Gastroesophageal sphincter (tissue), 4 donors: ENCODE data around the gene PARD3B. TPM values are rescaled to one million over a fixed set of nuclear protein-coding genes. Genes with fewer than 3 reads are reported as not detected.

Experiments
- ATAC-seq: fragments of 150-250 bp; one replicate; pipeline ENCODE4 v1.9.1; 2016; ENCODE audit warnings: mild to moderate bottlenecking, moderate library complexity
- H3K27ac ChIP-seq, 4 donors: fragments of 200-600 bp; sonication (generic) in 3 of 4; 1 replicate in 3 of 4; 2 replicates in 1 of 4; pipeline ENCODE4 v1.5.1; 2016 to 2019
- H3K27me3 ChIP-seq: fragments of 200-600 bp; sonication (generic); one replicate; pipeline ENCODE4 v1.5.1; 2019
- H3K36me3 ChIP-seq, 2 donors: fragments of 200-600 bp; sonication (generic); one replicate each; pipeline ENCODE4 v1.5.1; 2019; ENCODE audit warnings: control low read depth in 1 of 2
- H3K4me1 ChIP-seq, 3 donors: fragments of 200-600 bp; sonication (generic); 1 replicate in 2 of 3; 2 replicates in 1 of 3; pipeline ENCODE4 v1.5.1; 2016 to 2019; ENCODE audit warnings: control low read depth in 2 of 3
- H3K4me3 ChIP-seq, 2 donors: fragments of 200-600 bp; sonication (generic); one replicate each; pipeline ENCODE4 v1.5.1; 2019; ENCODE audit warnings: mild to moderate bottlenecking in 1 of 2, moderate library complexity in 1 of 2
- H3K9me3 ChIP-seq, 3 donors: fragments of 200-600 bp; sonication (generic); one replicate each; pipeline ENCODE4 v1.5.1; 2017 to 2019; ENCODE audit warnings: control low read depth in 2 of 3
- EP300 ChIP-seq: sonication (generic); formaldehyde crosslinking; IDR thresholded peaks from one replicate; pipeline ENCODE4 v1.6.1; 2017; ENCODE audit warnings: antibody characterized with exemption, mild to moderate bottlenecking
- POLR2A ChIP-seq, 2 donors: fragments of 450-650 bp; IDR thresholded peaks; one replicate each; pipeline ENCODE4 v1.6.1; 2017; ENCODE audit warnings: antibody characterized with exemption in 2 of 2, mild to moderate bottlenecking in 2 of 2, moderate library complexity in 1 of 2
- POLR2AphosphoS5 ChIP-seq: sonication (generic); formaldehyde crosslinking; IDR thresholded peaks from one replicate; pipeline ENCODE4 v1.6.1; 2017; ENCODE audit warnings: antibody characterized with exemption
- WGBS, 2 donors: methylation state at CpG; one replicate each; pipeline ENCODE4 v1.1.5; 2018; ENCODE audit warnings: low coverage in 1 of 2; 5-methylcytosine and 5-hydroxymethylcytosine counted together
- total RNA-seq, 4 donors: library from RNA; depleted of rRNA; stranded (reverse); fragments of >200 nt; gene quantifications; one replicate each; pipeline ENCODE4 v1.1.0, GENCODE V29; 2016
- TF ChIP-seq, protein P1 (sequence below), 4 experiments: fragments of 200-600 bp in 2 of 4; fragments of 450-650 bp in 2 of 4; sonication (generic) in 1 of 4; IDR thresholded peaks; one replicate each; pipeline ENCODE4 v1.5.1; 2017 to 2019; ENCODE audit warnings: antibody characterized with exemption in 4 of 4, mild to moderate bottlenecking in 2 of 4, moderate library complexity in 2 of 4

The PARD3B gene
- total RNA-seq, 4 donors from 2014 or later, result 29.6 to 42.2 (median 41.0) TPM

DNA sequence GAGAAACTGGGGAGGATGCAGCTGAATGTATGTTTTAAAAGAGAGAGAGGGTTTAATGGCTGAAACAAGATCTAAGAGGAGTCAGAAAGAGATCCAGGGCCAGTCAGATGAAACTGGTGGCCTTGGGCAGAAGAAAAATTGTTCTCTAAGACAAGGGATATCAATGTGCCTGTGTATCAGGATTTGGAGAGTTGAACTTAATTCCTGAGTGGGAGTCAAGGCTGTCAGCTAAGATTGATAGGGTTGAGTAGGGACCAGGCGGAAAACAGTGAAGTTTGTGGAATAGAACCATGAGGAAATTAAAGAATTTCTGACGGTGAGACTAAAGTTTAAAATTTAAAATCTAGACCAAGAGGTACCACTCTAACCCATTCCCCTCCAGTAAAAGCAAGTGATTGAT lies 199.2 kb downstream of the PARD3B start:
- no peak for ATAC-seq
- Histone ChIP-seq H3K4me1 (no peaks in the 10 kb centered on the region), H3K4me3 (no peak overlapping the region), H3K27ac (no peak overlapping the region), H3K27me3 (no peaks in the 10 kb centered on the region), H3K9me3 (peaks cover 0 to 6% (median 0%) of the 10 kb centered on the region in 3 donors), H3K36me3 (no peaks in the 10 kb centered on the region)
- WGBS, 2 donors, result 75 to 100% methylated on average over 1 to 2 of the region's 2 CpGs
- no peak for TF ChIP-seq POLR2AphosphoS5
- no peak for TF ChIP-seq EP300
- TF ChIP-seq, protein P1, sequence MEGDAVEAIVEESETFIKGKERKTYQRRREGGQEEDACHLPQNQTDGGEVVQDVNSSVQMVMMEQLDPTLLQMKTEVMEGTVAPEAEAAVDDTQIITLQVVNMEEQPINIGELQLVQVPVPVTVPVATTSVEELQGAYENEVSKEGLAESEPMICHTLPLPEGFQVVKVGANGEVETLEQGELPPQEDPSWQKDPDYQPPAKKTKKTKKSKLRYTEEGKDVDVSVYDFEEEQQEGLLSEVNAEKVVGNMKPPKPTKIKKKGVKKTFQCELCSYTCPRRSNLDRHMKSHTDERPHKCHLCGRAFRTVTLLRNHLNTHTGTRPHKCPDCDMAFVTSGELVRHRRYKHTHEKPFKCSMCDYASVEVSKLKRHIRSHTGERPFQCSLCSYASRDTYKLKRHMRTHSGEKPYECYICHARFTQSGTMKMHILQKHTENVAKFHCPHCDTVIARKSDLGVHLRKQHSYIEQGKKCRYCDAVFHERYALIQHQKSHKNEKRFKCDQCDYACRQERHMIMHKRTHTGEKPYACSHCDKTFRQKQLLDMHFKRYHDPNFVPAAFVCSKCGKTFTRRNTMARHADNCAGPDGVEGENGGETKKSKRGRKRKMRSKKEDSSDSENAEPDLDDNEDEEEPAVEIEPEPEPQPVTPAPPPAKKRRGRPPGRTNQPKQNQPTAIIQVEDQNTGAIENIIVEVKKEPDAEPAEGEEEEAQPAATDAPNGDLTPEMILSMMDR (IDR thresholded peaks at IDR 0.05), result no peak
- no peak for TF ChIP-seq POLR2A (IDR thresholded peaks at IDR 0.05)

DNA sequence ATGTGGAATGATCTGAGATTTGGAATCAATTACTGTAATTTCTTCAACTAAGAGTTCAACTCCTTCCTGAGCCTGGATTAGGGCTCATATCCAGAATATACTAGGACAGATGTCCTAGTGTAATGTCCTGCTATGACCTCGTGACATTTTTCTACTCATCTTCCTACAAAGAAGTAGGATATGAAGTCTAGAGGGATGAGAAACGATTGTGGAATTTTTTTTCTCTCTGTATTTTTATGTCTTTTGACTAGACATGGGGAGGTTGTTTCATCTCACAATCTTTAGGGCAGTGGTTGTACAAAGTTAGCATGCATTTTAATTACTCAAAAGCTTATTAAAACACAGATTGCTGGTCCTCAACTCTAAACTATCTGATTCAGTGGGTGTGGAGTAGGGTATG lies 203.0 kb downstream of the PARD3B start:
- H3K9me3 ChIP-seq, result no peaks in the 10 kb centered on the region
- no peaks in the 10 kb centered on the region for H3K36me3 ChIP-seq
- H3K27me3 ChIP-seq, result no peaks in the 10 kb centered on the region
- H3K4me1 ChIP-seq, result no peaks in the 10 kb centered on the region
- WGBS, 2 donors, result 69% methylated on average over 2 of the region's 2 CpGs; no CpG with 5 or more reads in 1 of the 2 donors
- H3K4me3 ChIP-seq, result no peak overlapping the region
- TF ChIP-seq, protein P1 (IDR thresholded peaks at IDR 0.05), result no peak
- no peak for TF ChIP-seq POLR2A (IDR thresholded peaks at IDR 0.05)
- TF ChIP-seq EP300, result no peak
- TF ChIP-seq POLR2AphosphoS5, result no peak
- no peak overlapping the region for H3K27ac ChIP-seq
- no peak for ATAC-seq

DNA sequence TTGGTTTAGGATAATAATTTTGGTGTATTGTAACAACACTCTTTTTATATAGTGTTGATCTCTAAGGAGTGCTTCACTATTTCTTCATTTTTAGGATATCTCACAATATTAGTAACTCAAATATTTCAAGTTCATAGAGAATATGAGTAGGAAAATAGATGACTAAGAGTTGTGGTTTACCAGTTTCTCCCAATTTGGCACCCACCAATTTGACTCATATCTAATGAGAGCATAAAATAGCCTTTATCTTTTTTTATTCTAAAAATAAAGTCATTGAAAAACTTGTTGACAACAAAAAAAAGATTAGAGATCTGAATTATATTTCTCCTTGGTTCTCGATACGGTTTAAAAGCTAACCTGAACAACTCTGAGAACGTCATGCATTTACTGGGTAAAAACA lies 204.0 kb downstream of the PARD3B start:
- TF ChIP-seq, protein P1 (IDR thresholded peaks at IDR 0.05), result no peak
- TF ChIP-seq POLR2A (IDR thresholded peaks at IDR 0.05) (no peak), EP300 (no peak), POLR2AphosphoS5 (no peak)
- H3K9me3 ChIP-seq, result no peaks in the 10 kb centered on the region
- no peaks in the 10 kb centered on the region for H3K27me3 ChIP-seq
- 84 to 87% methylated on average over 3 of the region's 3 CpGs for WGBS, 2 donors
- no peaks in the 10 kb centered on the region for H3K36me3 ChIP-seq
- H3K4me1 ChIP-seq, result no peaks in the 10 kb centered on the region
- H3K4me3 ChIP-seq, result no peak overlapping the region
- H3K27ac ChIP-seq, result no peak overlapping the region
- ATAC-seq, result no peak

DNA sequence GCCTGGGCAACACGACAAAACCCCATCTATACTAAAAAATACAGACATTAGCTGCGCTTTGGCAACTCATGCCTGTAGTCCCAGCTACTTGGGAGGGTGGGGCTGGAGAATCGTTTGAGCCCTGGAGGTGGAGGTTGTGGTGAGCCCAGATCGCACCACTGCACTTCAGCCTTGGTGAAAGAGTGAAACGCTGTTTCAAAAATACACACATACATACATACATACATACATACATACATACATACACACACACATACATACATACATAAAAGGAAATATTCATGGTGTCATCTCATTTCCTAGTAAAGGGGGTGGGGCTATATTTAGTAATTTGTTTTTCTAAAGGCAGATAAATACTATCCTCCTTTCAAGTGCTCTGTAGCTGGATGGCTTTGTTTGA lies 205.1 kb downstream of the PARD3B start:
- WGBS, 2 donors, result 89 to 100% methylated on average over 1 to 2 of the region's 5 CpGs
- H3K4me3 ChIP-seq, result no peak overlapping the region
- no peak for ATAC-seq
- H3K27me3 ChIP-seq, result no peaks in the 10 kb centered on the region
- no peaks in the 10 kb centered on the region for H3K4me1 ChIP-seq
- no peak for TF ChIP-seq POLR2AphosphoS5
- no peak for TF ChIP-seq EP300
- no peak for TF ChIP-seq POLR2A (IDR thresholded peaks at IDR 0.05)
- TF ChIP-seq, protein P1 (IDR thresholded peaks at IDR 0.05), result no peak
- H3K9me3 ChIP-seq, result no peaks in the 10 kb centered on the region
- H3K27ac ChIP-seq, result no peak overlapping the region
- no peaks in the 10 kb centered on the region for H3K36me3 ChIP-seq

DNA sequence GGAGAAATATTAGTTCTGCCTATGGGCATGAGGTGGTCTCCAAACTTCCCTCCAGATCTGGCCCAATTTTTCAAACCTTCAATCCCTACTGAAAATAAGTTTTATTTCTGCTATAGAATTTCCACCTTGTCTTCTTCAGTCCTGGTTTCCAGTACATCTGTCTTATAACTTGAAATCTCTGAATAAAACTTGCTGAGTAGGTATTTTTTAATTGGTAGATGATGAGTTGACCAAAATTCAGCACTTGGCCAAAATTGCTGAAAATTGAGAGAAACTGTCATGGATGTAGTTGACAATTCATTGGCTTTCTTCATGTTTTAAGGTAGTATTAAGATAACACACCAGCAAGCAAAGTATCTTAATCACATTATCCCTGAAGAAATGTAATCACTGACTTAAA lies 206.2 kb downstream of the PARD3B start:
- Histone ChIP-seq H3K4me1 (no peaks in the 10 kb centered on the region), H3K4me3 (no peak overlapping the region), H3K27ac (no peak overlapping the region), H3K9me3 (no peaks in the 10 kb centered on the region), H3K27me3 (no peaks in the 10 kb centered on the region), H3K36me3 (no peaks in the 10 kb centered on the region)
- no peak for ATAC-seq
- TF ChIP-seq EP300 (no peak), POLR2AphosphoS5 (no peak), POLR2A (IDR thresholded peaks at IDR 0.05) (no peak)
- TF ChIP-seq, protein P1 (IDR thresholded peaks at IDR 0.05), result no peak
